RWPE1 (cell line): ENCODE data around the gene NOS3.

Experiments used
- CTCF ChIA-PET: fragments of 350-600 bp; sonication (Branson Sonifier 250); formaldehyde crosslinking; extraction: SDS; loops from one replicate; lab custom pipeline; 2021; lab: Yijun Ruan, JAX
- POLR2A ChIA-PET: fragments of 400-600 bp; formaldehyde crosslinking; extraction: SDS; loops from one replicate; lab custom pipeline; 2020; ENCODE audit warnings: antibody characterized with exemption; ENCODE audit not compliant: low non-redundant PET; lab: Yijun Ruan, JAX
- DNase-seq: peaks from one replicate; pipeline ENCODE4 v3.0.0; 2012; ENCODE audit warnings: low spot score
- H3K27ac ChIP-seq: fragments of 450-650 bp; 2 replicates; pipeline ENCODE4 v1.5.1; 2017
- TF ChIP-seq, protein P1 (sequence below): fragments of 450-650 bp; conservative IDR thresholded peaks from 2 replicates; pipeline ENCODE4 v1.5.1; 2017; ENCODE audit warnings: low read depth, mild to moderate bottlenecking

NOS3 gene

DNA sequence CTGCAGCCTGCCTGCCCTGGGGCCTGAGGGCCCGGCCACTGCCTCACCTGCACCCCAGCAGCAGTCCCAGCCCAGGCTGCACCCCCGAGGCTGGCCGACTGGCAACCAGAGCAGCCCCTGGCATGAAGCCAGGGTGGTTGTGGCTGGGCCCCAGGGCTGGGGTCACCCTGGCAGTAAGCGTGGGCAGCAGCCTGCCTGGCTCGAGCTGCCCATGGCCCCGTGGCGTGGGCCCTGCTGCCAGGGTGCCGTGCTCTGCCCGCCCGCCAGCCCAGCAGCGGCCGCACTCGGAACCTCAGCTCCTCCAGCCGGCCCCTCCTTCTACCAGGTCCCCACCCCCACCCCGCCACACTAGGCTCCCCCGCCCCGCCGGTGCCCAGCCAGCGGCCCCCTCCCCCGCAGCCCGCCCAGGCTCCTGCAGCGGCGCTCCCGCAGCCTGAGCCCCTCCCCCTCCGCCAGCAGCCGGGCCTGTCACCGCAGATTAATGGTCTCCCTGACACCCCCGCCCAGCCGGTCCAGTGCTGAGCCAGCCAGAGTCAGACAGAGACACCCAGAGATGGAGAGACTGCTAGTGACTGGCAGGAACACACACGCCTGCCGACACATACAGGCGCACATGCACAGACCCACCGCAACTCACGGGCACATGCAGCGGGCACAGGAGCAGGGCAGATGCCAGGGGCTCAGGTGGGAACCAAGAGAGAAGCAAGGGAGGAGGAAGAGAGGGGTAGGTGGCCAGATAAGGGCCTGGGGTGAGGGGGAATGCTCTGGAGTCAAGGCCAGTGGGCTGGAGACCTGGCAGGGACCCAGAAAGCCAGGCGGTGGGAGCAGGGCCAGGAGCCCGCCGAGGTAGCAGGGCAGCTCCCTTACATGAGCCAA lies 35.1 kb upstream of the NOS3 start:
- H3K27ac ChIP-seq: no peak overlapping the region
- no peak for DNase-seq
- TF ChIP-seq, protein P1, sequence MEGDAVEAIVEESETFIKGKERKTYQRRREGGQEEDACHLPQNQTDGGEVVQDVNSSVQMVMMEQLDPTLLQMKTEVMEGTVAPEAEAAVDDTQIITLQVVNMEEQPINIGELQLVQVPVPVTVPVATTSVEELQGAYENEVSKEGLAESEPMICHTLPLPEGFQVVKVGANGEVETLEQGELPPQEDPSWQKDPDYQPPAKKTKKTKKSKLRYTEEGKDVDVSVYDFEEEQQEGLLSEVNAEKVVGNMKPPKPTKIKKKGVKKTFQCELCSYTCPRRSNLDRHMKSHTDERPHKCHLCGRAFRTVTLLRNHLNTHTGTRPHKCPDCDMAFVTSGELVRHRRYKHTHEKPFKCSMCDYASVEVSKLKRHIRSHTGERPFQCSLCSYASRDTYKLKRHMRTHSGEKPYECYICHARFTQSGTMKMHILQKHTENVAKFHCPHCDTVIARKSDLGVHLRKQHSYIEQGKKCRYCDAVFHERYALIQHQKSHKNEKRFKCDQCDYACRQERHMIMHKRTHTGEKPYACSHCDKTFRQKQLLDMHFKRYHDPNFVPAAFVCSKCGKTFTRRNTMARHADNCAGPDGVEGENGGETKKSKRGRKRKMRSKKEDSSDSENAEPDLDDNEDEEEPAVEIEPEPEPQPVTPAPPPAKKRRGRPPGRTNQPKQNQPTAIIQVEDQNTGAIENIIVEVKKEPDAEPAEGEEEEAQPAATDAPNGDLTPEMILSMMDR: no peak
- POLR2A ChIA-PET: no interaction called here
- CTCF ChIA-PET: interaction anchor here (0.6 kb wide), 1 partner anchor 9 kb away, joined by 5 read pairs; no protein-coding TSS in a partner anchor

DNA sequence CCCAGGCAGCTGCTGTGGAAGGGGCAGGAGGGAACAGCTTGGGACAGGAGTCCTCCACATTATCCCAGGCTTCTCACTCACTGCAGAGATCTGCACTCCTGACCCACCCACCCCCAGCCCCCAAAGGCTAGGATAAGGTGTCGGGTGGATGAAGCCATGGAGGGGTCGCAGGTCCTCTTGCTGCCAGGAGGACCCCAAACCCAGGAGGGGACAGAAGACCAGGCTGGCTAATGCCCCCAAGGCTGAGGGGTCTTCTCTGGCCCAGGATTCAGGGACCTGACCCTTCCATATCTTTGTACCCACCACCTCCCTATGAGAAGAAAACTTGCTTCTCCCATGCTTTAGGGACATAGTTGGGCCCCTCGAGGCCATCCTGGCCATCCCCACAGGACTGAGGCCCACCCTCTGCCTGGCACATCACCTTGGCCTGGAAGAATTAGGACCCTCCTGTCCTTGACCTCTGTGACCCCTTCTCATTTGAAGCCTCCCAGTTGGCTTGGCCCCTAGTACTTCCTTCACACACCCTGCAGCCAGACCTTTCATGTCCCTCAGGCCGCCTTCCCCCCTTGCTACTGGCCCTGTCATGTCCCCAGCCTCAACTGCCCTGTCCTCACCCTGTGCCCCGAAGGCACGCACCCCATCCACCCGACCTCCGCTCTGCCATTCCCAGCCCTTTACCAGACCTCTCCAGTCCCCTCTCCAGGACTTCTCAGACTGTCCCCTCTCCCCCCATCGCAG lies 34.3 kb upstream of the NOS3 start:
- no peak overlapping the region for H3K27ac ChIP-seq
- DNase-seq: no peak
- TF ChIP-seq, protein P1: no peak
- ChIA-PET CTCF (interaction anchor here (0.6 kb wide), 1 partner anchor 8 kb away, joined by 5 read pairs; no protein-coding TSS in a partner anchor), POLR2A (no interaction called here)

DNA sequence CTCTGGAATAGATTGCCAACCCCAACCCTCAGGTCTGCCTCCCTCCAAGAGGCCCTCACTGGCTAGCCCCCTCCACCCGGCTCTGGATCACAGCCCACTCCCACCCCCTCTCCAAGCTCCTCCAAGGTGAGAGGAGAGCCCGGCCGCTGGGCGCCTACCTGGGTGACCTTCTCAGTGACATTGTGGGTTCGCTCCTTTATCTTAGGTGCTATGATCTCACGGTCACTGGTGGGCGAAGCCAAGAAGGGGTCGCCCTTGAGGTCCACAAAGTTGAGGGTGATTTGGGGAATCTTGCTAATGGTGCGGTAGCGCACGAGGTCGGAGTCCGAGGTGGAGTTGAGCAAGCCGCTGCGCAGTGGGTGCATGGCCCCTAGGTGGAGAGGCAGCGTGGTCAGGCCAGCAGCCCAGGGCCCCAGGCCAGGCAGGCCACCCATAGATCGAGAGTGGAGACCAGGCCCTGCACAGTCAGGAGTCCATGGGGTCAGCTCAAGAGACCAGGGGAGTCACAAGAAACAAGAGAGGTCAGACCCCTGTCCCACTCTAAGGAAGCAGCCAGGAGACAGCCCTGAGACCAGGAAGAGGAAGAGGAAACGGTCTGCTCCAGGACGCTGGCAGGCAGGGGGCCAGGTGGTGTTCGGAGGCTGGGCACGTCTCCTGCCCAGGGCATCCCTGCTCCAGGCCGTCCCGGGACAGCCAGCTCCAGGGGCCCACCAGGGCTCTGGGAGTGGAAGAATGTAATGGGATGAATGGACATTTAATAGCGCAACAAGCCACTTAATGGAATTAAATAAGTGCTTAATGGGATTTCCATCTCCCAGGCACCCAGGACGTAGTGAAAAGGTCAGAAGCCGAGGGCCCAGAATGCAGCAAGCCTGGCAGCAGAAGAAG lies 33.4 kb upstream of the NOS3 start:
- H3K27ac ChIP-seq: no peak overlapping the region
- ChIA-PET CTCF (no interaction called here), POLR2A (no interaction called here)
- no peak for DNase-seq
- TF ChIP-seq, protein P1: no peak

GRCh38 chr7:150958062-150958552 lies 32.7 kb upstream of the NOS3 start:
- TF ChIP-seq, protein P1: no peak
- ChIA-PET CTCF (no interaction called here), POLR2A (no interaction called here)
- no peak overlapping the region for H3K27ac ChIP-seq
- DNase-seq: no peak

DNA sequence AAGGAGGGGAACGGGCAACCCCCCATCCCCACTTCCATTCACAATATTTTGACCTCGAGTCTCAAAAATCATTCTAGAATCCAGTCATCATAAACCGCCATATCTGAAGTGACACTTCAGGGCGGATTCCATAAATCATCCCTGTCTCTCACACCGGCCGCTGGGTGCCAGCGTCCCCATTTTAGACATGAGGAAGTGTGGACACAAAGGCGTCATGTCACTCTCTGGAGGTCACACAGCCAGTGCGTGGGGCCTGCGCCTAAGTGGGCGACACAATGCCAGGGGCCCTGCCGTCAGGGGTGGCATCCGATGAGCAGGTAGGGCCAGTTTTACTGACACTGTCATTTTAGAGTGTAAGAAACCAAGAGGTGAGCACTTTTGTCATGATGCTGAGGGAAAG lies 32.2 kb upstream of the NOS3 start:
- CTCF ChIA-PET: no interaction called here
- TF ChIP-seq, protein P1: no peak
- no peak overlapping the region for H3K27ac ChIP-seq
- DNase-seq: no peak
- POLR2A ChIA-PET: no interaction called here
